Astrocyte of the cerebellum (primary cell): ENCODE data around the gene NDST1.

Experiments
- DNase-seq: peaks from one replicate; pipeline ENCODE4 v3.0.0-alpha.2; 2011; ENCODE audit warnings: low read depth
- H3K4me3 ChIP-seq: 2 replicates; pipeline ENCODE4 v1.5.1; 2011; ENCODE audit warnings: mild to moderate bottlenecking, low read depth, low read length, moderate library complexity
- in situ Hi-C: cut with HindIII; loops from 2 replicates; pipeline ENCODE4 v1.10.0; 2017; ENCODE audit warnings: low sequenced_read_pairs
- TF ChIP-seq, protein P1 (sequence below): IDR thresholded peaks from 2 replicates; pipeline ENCODE4 v1.5.1; 2012; ENCODE audit warnings: low read length, low read depth, moderate library complexity, mild to moderate bottlenecking; ENCODE audit errors: missing control alignments

Gene NDST1

DNA sequence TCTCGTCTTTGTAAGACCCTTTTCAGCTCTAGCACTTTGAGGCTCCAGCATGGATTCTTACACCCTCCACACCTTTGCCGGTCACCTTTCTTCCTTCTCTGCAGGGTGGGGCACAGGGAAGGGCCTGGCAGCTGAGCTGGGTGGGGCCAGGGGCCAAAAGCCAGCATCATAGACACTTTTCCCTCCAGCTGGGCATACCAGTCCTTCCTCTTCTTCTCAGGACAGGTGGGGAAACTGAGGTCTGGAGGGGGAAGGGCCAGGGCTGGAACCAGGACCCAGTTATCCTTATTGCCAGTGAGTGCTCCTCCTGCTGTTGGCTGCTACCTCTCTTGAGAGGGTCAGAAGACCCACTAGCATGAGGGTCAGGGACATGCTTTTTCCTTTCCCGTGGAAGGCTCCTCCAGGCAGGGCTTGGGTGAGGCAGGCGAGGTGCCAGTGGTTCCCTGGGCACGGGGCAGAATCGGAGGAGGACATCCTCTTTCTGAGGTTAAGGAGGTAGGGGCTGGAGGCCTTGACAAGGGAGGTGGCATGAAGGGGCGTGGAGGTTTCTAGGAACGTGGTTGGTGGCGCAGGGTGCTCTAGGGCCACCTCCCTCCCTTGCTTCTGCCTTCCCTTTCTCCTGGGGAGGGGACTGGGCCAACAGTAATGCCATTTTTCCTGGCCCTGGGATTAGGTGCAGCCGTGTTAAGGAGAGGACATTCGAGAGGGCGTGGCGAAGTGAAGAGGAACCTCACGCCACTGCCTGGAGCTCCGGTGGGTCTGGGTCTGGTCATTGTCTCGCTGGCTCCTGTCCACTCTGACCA, at the start of gene NDST1:
Gene NDST1 (plus strand): TSS at position 658 of the 803 bp plus-strand sequence. CDS start 13,124 bp downstream, outside the sequence.
- in situ Hi-C loops, result no loop called here
- no peak for DNase-seq
- TF ChIP-seq, protein P1, sequence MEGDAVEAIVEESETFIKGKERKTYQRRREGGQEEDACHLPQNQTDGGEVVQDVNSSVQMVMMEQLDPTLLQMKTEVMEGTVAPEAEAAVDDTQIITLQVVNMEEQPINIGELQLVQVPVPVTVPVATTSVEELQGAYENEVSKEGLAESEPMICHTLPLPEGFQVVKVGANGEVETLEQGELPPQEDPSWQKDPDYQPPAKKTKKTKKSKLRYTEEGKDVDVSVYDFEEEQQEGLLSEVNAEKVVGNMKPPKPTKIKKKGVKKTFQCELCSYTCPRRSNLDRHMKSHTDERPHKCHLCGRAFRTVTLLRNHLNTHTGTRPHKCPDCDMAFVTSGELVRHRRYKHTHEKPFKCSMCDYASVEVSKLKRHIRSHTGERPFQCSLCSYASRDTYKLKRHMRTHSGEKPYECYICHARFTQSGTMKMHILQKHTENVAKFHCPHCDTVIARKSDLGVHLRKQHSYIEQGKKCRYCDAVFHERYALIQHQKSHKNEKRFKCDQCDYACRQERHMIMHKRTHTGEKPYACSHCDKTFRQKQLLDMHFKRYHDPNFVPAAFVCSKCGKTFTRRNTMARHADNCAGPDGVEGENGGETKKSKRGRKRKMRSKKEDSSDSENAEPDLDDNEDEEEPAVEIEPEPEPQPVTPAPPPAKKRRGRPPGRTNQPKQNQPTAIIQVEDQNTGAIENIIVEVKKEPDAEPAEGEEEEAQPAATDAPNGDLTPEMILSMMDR, result no peak
- H3K4me3 ChIP-seq, result no peak within 1 kb of the TSS

DNA sequence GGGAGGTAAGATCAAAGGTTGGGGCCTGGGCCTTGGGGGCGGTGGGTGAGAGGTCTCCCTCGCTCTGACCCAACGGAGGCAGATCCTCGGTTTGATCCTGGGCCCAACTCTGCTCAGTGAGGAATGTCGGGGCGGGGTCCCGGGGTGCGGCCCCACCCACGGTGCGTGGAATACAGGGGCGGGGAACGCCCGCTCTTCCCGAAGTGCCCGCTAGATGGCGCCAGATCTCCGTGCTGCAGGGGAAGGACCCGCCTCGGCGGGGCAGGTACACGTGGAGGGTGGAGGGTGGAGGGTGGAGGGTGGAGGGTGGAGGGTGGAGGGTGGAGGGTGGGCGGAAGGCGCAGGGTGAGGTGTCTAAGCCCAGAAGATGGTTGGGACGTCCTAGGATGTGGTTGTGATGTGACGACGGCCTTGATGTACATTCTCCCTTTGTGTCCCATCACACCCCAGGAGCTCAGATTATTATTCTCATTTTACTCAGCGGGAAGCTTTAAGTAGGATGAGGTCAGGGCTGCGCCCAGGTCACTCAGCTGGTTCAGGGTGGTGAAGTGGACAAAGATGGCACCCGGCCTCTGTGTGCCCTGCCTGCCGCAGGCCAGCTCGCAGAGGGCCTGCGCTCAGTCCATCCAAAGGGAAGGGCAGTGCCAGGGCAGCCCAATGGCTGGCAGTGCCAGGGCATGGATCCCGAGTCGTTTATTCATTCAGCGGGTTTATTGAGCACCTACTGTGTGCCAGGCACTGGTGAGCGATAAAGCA, 49.0 kb upstream of the NDST1 start:
- TF ChIP-seq, protein P1, result peak; percentile 73
- DNase-seq, result no peak
- H3K4me3 ChIP-seq, result no peak overlapping the region
- in situ Hi-C loops, result loop anchor here (25.0 kb wide), 1 partner anchor 203 kb away; the partner anchor contains the start of gene MYOZ3

DNA sequence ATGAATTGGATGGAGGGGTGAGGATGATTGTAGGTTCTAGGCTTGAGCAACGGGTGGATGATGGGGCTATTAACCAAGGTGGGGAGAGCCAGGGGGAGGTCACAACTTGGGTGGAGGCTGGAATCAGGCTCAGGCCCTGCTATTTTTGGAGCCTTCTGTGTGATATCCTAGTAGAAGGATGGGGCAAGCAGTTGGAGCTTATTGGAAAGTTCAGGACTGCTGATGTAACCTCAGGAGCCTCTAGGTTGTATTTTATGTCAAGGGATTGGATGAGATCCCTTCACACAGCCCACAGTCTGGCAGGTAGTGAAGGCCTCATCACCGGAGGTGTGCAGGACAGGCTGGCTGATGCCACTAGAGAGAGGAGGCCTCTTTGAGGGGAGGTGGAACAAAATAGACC, 47.1 kb upstream of the NDST1 start:
- no peak overlapping the region for H3K4me3 ChIP-seq
- in situ Hi-C loops, result loop anchor here (5.0 to 25.0 kb wide), 4 partner anchors 42 to 202 kb away; partner anchors contain the start of gene MYOZ3
- TF ChIP-seq, protein P1, result no peak
- DNase-seq, result no peak

DNA sequence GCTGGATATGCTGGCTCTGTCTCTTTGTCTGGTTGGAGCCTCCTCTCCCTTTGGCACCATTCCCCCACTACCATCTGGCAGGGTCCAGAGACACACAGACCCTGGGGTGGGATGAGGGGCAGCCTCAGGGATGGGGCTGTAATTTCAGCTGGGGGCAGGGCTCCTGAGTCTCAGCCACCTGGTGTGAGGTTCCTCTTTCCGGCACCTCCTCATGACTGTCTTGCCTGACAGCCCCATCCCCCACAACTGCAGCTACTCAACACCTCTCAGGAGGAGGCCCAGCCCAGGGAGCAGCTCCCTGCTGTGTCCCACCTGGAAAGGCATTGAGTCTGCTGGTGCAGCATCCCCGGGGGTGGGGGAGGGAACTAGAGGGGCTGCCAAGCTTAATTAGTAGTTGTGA, 46.7 kb upstream of the NDST1 start:
- in situ Hi-C loops, result loop anchor here (5.0 to 25.0 kb wide), 4 partner anchors 41 to 201 kb away; partner anchors contain the start of gene MYOZ3

GRCh38 chr5:150464554-150465012, 43.3 kb upstream of the NDST1 start:
- in situ Hi-C loops, result loop anchor here (5.0 to 25.0 kb wide), 4 partner anchors 38 to 198 kb away; partner anchors contain the start of gene MYOZ3
- no peak for DNase-seq
- TF ChIP-seq, protein P1, result no peak
- no peak overlapping the region for H3K4me3 ChIP-seq

More for the DNA sequence above, 46.7 kb upstream of the NDST1 start:
- H3K4me3 ChIP-seq, result no peak overlapping the region
- no peak for DNase-seq
- TF ChIP-seq, protein P1, result no peak

DNA sequence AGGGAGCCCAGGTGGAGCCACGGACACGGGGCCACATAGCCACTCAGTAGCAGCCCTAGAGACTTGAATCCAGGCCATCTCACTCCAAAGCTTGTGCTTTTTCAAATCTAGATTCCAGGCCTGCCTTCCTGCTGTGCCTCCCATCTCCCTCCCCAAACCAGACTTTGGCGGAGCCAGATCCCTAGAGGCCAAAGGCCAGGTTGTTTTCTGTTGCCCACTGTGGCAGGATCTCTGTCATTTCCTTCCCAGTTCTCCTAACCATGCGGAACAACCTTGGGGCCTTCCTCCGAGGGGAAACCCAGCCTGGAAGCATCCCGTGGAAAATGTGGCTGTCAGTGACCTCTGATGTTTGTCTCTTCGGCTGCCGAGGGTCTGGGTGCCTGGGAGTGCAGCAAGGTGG, 42.0 kb upstream of the NDST1 start:
- TF ChIP-seq, protein P1, result no peak
- in situ Hi-C loops, result loop anchor here (10.0 to 25.0 kb wide), 2 partner anchors 61 to 196 kb away; partner anchors contain the start of gene MYOZ3
- H3K4me3 ChIP-seq, result no peak overlapping the region
- no peak for DNase-seq
